SK-N-DZ (cell line): ENCODE data around the gene GJA8.
"Not testable (repeated sequence)": the region's sequence is repeated elsewhere in the genome, so short reads cannot be mapped to it uniquely, and the experiment has no call there.

Experiments used
- DNase-seq: peaks from one replicate; pipeline ENCODE4 v3.0.0-alpha.2; 2015; ENCODE audit warnings: low spot score

Gene GJA8

DNA sequence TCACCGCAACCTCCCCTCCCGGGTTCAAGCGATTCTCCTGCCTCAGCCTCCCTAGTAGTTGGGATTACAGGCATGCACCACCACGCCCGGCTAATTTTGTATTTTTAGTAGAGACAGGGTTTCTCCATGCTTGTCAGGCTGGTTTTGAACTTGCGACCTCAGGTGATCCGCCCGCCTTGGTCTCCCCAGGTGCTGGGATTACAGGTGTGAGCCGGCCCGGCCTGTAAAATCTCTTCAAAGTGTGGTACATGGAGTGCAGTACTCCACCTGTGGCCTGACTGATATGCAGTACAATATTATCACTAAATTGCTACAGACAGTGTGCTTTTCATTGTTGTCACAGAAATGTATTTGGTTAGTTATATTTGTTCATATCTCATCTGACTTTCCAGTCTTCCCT is 25.1 kb downstream of the GJA8 start:
- not testable (repeated sequence) for DNase-seq

DNA sequence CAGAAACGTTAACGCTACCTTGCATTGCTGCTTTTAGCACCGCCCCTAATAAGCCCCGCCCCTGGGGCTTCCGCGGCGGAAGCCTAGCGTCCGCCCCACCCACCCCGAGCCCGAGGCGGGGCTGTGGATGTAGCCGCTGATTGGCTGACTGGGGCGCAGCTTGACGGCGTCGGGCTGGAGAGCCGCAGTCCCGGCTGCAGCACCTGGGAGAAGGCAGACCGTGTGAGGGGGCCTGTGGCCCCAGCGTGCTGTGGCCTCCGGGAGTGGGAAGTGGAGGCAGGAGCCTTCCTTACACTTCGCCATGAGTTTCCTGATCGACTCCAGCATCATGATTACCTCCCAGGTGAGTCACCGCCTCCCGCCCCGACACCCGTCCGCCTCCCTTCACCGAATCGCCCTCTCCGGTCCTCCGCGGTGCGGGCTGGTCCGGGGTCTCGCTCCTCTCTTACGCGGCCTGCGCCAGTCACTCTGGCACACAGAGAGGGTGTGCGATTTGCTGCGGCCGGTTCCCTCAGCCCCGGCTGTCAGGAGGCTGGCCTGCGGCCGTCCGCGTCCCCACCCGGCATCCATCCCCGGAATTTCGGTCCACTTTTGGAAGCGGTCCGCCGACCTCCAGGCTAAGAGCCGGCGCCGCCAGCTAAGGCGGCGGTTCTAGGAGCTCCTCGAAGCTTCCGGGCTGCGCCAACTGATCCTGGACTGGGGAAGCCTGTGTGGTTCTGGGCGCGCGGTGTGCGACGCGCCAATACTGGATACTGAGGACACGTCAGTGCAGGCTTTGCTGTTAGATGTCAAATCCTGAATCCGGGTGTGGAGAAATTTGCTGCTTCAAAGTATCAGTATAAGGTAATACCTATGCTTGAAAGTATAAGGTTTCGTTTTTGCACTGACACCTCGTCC is 25.9 kb downstream of the GJA8 start, which contains the start of gene GPR89B:
Gene GPR89B (plus strand): TSS at position 185 of the 897 bp plus-strand sequence. CDS start 117 bp downstream, at position 302.
- DNase-seq = peak; percentile 92

DNA sequence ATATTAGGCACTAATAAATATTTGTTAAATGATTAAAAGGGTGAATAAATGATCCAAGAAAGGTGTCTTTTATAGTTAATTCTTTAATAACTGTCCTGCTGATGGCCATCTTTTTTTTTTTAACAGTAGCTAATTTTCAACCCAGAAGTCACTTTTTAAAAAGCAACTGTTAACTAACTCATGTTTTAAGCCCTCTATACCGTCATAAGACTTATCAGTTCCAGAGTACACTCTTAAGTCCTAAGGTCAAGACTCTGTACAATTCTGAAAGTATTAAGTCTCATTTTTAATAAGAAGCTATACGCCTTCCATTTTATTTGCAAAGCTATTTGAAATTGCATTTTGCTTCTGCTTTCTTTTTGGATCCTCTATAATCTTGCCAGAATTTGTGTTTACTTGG is 28.5 kb downstream of the GJA8 start:
- not testable (repeated sequence) for DNase-seq

DNA sequence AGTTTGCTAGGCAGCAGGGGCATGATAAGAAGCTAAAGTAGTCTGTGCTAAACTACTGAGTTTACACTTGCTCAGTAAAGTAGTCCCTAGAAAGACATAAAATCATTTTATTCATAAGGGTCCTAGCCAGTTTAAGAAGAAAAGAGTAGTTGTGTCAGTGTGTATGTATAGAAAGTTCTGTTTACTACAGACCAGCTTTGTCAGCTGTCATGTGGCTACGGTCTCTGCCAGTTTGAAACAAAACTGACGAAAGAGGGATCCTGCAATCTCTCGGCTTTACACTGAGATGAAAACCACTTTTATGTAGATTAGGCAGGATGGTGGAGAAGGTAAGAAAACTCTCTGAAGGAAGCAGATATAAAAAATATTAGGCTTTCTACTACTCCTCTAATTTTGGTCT is 32.7 kb downstream of the GJA8 start:
- DNase-seq = not testable (repeated sequence)

DNA sequence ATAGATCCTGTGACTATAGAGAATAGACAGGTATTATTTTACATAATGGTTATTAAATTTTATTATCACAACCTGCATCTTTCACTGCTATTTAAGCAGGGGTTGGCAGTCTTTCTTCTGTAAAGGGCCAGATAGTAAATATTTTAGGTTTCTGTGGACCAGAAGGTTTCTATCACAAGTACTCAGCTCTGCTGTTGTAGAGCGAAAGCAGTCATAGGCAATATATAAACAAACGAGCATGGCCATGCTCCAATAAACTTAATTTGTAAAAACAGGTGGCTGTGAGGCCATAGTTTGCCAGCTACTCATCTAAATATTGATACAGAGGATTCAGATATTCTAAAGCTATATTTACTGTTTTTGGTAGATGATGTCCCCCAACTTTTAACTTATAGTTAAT is 37.9 kb downstream of the GJA8 start:
- not testable (repeated sequence) for DNase-seq

DNA sequence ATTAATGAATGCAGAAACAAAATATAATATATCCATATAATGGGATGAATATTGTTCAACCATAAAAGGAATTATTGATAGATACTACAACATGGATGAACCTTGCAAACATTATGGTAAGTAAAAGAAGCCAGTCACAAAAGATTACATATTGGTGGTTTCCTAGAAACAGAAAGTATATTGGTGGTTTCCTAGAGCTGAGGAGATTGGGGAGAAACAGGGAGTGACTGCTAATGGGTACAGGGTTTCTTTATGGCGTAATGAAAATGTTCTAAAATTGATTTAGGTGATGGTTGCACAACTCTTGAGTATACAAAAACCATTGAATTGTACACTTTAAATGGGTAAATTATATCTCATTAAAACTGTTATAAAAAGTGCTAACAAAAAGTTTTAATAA is 40.0 kb downstream of the GJA8 start:
- not testable (repeated sequence) for DNase-seq

DNA sequence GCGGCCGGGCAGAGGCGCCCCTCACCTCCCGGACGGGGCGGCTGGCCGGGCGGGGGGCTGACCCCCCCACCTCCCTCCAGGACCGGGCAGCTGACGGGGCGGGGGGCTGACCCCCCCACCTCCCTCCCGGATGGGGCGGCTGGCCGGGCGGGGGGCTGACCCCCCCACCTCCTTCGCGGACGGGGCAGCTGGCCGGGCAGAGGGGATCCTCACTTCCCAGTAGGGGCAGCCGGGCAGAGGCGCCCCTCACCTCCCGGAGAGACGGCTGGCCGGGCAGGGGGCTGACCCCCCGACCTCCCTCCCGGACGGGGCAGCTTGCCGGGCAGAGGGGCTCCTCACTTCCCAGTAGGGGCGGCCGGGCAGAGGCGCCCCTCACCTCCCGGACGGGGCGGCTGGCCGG is 46.9 kb downstream of the GJA8 start:
- not testable (repeated sequence) for DNase-seq
